NCI-H2081 (cell line): ENCODE results near the gene TBX2.

ENCODE experiments used
- DNase-seq, 2 experiments: peaks; one replicate each; lab custom pipeline; 2025; lab: John Stamatoyannopoulos, UW

Gene TBX2

DNA sequence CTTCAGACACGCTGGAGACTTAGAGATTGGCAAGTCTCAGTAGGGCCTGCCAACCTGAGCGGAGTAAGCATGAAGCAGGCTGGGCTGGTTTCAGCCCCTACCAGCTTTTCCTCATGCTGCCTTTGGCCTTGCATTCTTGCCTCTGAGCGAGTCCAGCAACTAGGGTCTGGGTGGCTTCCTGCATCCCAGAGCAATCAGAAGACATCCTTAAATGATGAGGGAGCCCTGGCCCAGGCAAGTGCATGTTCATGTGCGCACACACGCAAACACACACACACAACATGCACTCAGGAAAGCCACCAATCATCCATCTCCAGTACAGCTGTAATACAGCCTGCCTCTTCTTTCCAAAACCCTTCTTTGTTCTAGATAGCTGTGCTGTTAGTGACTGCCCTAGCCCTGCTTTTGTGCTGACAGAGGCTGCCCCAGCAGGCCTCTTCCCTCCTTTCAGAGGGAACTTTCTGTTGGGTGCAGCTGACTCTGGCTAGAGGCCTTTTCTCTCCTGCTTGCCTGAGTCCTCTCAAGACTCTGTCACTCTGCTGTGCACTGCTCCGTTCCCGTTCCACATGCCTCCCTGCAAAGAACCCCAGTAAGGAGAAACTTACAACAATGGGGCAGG, 30.7 kb upstream of the TBX2 start:
- no peak for DNase-seq

DNA sequence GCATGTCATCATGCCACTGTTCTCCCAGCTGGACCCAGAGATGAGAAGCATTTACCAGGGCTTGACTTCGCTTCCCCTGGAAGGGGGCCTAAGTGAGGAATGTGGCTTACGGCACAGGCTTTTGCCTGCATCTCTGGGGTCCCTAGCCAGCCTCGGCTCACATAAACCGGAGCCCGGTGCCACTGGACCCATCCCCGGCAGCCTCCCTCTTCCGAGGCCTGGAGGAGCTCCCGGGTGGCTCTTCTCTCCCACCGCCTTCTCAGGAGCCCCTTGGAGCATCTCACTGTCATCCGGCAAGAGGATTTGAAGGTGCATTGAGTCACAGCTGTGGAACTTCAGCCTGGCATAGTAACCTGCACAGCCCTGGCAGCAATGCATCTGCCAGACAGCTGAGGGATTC, 29.9 kb upstream of the TBX2 start:
- DNase-seq, result no peak

DNA sequence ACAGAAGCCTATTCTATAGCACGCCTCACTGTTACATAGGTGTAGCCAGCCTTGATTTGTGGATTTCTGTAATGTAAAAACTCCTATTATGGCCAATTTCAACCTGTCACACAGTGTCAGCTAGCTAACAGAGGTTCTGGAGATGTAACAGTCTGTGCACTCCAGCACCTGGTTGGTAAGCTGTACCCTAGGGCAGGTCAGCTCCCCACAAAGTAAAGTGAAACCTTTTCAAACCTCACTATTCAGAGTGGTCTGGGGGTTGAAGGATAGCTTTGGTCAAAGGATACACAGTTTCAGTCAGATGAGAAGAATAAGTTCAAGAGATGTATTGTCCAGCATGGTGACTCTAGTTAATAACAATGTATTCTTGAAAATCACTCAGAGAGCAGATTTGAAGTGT, 28.5 kb upstream of the TBX2 start:
- no peak for DNase-seq

DNA sequence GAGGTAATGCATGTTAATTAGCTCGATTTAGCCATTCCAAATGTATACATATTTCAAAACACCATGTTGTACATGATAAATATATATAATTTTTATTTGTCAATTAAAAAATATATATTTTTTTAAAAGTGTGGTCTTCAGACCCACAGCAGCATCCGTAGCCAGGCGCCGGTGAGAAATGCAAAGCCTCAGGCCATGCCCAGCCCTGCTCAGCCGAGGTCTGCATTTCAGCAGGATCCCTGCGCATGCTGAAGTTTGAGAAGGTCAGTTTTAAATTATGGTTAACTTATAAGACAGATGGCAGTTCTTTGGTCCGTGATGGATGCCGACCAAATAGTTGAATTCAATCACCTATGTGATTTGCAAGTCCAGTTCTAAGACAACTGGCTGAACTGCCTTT, 28.0 kb upstream of the TBX2 start:
- DNase-seq, result no peak

DNA sequence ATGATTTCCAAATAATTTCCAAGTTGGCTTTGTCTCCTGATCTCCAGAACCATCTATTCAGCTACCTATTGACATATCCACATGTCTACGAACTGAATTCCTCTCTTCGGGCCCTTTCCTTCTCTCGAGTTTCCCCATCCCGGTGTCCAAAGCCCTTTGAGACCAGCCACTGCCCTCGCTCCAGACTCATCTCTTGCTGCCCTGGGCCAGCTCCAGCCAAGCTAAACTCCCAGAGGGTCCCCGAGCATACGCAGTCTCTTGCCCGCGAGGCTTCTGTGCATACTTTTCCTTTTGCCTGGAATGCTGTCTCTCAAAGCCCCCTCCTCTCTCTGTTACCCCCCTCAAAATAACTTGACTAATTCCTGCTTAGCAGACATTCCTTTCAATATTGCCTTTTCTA, 27.2 kb upstream of the TBX2 start:
- DNase-seq, result no peak

DNA sequence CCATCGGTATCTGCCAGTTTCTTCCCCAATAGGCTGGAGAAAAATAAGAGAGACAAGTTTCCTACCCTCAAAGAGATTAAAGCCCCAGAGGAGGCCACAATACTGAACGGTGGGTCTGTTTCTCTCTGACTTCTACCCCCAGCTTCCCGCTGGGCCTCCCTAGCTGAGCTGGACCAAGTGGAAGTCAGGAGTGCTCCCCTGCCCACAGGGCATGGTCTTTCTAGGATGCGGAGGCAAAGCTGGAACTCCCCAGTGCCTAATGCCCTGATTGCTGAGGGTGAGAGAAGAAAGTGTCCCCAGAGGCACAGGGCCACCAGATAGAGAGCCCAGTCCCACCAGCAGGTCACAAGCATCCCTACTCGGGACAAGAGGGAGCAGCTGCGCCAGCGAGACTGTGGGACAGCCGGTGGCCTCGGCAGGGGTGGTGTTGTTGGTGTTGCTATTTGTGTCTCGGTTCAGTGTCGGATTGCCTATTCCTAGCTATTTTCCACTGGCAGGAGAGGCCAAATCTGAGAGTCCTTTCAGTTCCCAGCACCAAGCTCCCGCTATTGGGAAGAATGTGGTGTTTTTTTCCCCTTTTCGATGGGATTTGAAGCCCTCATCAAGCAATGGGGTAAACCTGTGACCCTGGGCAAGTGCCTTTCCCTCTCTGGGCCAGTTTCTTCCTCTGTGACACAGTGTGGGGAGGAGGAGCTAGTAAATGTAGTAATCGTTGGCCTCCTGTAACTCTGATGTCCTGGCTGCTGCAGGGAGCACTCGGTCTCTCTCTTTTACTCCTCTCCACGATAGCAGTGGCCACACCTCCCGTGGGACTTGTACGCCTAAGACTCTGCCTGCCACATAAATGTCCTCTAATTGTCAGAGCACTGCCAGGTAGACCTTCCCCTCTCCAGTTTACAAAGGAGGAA, 22.5 kb upstream of the TBX2 start:
- DNase-seq, result no peak

DNA sequence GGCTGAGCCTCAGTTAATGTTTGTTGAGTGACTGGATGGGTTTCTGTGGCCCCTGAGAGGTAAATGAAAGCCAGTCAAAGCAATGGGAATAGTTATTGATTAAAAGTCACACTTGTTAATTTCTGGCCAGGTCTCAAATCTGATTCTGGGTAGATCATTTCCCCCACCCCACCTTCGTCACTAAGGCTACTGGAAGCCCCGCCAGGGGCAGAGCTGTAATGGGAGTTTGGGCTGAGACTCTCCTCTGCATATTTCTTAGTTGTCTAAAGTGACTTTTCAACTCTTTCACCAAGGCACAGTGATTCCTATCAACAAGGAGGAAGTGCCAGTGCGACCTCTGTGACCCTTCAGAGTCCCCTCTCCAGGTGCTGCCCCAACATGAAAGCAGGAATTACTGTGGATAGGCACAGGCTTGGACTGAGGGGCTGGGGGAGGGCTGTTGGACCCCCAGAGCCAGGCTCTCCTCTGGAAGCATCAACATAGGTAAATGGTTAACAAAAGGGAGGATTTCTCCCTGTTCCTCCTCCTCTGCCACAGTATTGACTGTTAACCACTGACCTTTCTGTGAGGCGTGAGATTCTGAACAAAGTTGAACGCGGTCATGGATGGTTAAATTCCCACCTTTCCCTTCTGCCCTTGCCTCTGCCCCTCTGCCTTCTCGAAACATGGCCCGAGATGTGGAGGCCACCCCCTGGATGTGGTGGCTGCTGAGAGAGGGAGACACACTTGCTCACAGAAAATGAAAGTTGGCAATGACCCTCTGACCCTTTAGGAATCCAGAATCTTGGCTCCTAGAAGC, 20.8 kb upstream of the TBX2 start:
- no peak for DNase-seq

DNA sequence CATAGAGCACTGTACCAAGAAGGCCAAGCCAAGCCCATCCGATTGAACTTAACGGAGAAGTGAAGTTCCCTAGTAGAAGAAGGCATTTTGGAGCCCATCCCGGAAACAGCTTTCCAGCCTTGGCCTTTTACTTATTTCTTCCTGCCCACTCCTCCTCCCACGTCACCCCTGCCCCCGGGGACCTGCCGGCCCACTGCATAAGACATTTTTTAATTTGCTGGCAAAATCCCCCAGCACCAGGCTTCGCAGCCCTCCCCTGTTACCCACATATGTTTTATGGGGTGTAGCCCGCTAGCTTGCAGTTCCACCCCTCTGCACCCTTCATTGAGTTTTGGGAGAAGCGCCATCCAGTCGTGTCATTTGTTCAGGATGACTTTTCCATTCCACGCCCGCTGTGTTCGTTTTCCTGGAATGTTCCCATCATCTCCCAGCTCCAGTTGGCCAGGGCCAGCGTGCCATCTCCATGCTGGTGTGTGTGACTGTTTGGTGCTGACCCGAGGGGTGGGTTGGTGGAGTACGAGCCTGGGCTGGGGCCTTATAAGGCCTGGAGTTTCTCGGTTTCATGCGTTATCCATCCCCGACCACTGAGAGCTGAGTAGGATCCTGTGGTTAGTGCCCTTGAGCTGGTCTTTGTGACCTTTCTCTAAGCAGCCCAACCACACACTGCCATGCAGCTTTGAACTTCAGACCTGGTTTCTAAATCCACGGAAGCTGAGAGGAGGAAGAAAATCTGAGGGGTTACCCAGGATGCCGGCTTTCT, 20.0 kb upstream of the TBX2 start:
- DNase-seq, result no peak

DNA sequence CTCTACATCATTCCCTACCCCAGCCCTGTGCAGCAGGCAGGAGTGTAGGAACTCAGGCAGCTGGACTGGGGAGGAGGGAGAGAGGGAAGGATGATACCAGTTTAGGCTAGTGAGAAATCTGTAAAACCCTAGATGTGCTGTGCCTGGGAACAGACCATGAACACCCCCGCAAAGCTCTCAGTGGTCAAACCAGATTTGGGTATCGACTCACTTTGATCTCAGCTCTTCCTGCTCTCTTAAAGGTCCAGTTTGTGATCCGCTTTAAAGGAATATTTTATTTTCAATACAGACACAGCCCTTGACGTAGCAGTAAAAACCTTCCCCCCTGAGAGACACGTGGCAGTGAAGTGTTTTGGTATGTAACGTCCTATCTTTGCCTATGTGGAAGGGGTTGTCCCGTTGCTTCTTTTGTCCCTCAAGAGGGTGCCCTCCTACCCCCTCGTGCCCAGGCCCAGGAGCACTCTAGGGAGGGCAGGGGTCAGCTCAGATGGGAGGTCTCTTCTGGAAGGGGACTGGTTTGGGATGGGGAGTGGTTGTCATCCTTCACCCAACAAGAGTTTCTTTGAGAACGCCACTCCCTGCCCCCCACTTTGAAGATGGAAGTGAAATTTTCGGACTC, 19.3 kb upstream of the TBX2 start:
- DNase-seq, result no peak

DNA sequence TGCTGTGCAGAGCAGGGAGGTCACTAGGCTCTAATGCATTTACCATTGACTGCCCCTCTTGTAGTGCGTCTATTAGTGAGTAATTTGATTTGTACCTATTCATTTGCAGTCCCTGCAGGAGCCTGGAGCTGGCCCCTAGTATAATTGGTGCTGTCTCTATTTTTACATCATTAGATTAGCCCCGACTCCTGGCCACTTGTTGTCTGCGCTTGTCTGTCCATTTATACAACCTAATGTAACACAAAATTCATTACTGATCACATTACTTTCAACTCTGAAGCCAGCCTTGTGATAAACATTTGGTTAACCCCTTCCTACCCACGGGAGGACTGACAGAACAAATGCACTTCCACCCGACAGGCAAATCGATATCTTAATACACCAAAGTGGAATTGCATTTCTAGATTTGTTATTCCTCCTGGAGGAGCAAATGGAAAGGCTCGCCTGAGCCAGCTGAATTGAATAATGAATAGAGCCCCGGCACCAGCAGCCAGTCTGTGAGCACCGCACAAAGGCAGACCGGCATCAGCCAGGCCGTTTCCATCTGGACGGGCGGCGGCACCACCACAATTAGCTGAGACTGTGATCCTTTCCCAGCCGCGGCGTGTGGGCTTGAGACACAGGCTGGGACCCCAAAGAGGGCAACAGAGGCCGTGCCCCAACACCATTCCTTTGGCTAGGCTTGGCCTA, 18.7 kb upstream of the TBX2 start:
- DNase-seq, result no peak

DNA sequence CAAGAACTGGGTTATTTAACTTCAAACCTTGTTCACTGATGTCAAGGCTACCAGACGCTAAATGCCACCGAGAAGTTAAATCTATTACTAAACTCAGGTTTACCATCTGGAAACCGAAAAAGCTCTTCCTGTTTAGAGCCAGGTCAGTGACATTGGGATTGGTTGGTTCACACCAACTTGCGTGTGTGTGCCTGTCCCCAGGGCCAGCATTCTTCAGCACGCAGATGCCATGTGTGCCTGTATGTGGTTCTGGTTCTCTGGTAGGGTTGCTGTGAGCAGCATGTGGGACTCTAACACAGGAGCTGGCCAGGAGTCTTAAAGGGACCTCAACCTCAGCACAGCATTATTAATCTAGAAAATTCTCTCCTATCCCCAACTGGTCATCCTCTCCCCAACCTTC, 18.1 kb upstream of the TBX2 start:
- DNase-seq, result no peak

DNA sequence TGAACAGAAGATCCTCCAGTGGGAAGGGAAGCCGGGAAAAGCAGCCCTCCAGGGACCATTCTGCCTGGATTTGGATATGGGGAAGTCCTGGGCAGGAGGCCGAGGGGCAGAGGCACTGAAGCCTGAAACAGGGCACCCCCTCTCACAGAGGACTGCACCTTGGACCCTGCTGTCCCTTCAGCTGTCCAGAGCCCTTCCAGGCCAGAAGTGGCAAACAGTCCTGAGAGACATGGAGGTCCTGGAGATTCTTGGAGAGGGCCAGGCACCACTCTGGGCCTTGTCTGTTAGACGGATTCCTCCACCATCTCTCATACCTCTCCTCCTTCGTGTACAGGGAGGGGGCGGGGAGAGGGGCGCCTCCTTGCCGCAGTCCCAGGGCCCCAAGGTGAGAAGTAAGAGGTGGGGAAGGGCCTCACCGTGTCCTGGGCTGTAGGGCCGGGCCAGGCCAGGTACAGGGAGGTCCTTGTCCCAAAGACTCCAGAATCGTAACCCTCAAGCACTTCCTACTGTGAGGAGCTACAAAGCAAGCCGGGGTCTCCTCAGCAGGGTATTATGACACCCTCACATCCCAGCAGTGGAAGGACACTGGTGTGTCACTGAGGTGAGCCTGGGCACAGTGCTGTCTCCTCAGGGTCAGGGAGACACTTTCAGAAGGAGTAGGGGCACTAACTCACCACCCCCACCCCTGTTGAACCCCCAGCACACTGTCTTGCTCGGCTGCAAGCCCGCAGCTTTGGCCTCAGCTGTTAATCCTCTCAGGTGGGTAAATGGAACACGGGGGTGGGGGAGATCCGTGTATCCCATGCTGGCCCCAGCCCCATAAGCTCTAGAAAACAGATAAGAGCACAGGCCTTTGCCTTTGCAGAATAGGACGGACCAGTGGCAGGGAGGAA, 16.6 kb upstream of the TBX2 start:
- no peak for DNase-seq

DNA sequence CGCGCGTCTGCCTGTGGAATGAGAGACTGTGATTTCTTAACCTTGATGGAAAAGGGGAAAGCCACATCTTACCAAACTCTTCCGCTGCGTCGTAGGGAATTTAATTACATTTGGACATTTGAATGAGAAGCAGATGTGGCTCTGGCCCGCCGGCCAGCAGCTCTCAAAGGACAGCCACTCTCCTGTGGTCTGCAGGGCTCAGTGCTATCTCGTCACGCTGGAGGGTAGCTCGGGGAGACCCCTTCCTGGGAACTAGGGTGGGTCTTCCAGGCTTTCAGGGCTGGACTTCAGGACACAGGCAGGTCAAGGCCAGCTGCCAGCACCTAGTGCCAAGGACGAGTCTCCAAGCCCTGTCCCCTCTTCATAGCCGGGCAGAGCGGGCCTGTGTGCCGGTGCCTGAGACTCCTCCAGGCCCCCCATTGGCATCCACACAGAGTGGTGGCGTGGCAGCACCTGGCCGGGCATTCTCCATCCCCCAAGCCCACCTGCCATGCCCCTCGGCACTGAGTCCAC, 15.9 kb upstream of the TBX2 start:
- no peak for DNase-seq

DNA sequence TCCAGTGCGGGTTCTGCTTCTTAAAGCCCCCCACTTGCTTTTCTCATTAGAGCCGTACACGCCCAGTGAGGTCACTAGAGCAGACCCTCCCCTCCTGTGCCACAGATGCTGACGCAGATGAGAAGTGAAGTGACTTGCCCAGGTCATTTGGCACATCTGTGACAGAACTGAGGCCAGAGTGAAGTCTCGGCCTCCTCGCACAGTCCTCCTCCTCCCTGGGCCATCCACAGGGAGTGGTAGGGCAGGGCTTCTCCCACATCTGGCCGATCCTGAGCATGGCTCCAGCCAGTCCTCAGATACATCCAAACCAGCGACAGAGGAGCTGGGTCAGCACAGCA, 15.3 kb upstream of the TBX2 start:
- no peak for DNase-seq

DNA sequence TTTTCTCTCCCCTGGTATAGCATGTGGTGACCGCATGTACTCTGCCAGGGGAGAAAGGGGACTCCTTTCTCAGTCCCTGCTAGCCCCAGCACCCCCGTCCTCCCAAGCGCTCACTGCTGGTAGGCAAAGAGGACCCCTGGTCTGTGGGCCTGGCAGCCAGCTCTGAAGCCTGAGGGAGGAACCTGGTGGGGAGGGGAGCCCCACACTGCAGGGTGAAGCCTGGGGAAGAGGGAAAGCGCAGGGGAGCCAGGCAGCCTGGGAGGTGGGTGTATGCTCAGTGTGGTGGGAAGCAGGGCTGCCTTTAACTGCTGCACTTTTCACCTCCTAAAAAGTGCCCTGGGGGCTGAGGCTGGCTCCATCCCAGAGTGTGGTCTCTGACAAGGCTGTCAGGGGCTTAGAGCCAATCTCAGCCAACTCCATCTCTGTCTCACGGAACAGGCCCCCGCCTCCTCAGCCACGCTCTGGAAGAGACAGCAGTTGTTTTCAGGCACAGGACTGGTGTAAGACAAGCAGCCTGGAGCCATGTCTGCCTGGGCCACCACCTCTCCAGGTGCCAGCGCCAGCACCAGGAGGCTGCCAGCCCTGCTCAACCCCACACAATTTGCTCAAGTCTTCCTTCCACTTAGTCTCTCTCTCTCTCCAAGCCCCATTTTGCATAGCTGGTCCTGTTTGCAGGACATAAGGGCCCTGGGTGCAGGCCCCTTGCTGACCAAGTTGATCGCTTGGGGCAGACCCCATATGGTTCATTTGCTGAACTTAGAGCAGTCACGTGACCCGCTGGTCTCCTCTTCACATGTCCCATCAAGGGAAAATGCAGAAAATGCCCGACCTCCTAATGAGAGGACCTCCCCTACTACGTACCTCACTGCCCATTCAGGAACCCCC, 14.7 kb upstream of the TBX2 start:
- no peak for DNase-seq

DNA sequence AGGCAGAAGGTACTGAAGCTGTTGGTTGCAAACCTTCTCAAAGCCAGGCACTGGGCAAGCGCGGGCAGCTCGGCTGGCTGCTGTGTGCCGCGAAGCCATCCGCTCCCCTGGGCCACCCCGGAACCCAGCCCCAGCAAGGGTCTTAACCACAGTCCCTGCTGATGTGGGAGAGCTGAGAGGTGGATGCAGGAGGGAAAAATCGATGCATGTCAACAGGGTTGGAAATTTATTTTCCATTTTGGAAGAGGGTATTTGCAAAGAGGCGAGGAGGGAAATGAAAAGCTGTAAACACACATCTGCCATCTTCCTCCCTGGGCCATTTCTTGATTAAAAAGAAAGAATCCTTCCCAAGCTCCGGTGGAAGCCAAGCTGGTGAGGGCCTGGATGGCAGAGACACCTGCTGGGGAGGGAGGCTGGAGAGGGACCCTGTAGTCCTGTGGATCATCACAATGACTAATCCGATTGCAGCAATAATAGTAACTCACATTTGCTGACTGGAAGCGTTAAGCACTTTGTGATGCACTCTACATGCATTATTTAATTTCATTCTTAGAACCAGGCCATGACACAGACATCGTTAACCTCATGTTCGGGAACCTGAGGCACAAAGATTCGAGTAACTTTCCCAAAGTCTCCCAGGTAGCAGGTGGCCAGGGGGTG, 13.9 kb upstream of the TBX2 start:
- no peak for DNase-seq

DNA sequence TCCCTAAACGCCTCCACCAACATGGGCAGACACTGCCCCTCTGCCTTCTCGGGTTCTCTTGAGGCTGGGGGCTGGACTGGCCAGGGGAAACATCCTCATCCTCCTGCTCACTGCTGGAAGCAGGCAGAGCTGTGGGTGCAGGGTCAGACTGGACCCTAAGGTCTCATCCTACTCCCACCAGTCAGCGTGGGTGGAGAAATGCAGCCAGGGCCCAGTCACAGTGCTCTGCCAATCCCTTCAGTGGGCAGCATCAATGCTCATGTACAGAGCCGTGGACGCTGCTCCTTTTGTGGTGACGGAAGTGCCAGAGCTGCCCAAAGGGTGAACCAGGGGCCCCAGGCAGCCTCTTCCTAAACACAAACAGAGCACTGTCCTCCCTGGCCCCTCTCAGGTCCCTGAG, 13.4 kb upstream of the TBX2 start:
- no peak for DNase-seq

DNA sequence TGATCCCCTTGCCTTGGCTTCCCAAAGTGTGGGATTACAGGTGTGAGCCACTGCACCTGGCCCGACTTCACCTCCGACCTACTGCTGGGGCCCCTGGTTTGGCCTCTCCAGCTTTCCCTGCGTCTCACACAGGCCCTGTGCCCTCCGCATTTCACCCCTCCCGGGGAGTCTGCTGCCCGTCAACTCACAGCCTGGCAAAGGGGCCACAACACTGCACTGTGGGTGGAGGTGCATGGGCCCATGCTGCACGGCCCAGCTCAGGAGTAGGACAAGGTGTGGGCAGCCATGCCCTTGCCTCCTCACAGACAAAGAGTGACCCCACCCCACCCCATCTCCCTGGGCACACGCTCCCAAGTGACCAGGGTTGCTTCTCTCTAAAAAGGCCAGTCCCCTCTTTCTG, 12.6 kb upstream of the TBX2 start:
- no peak for DNase-seq
